MM.1S (cell line): ENCODE data around the gene SMIM29.

Experiments used
- DNase-seq: peaks from one replicate; pipeline ENCODE4 v3.0.0-alpha.2; 2015
- H2AFZ ChIP-seq: fragments of 300-600 bp; sonication (generic); 2 replicates; pipeline ENCODE4 v1.6.0; 2016; ENCODE audit warnings: antibody characterized with exemption, low read length
- H3F3A ChIP-seq: fragments of 300-600 bp; sonication (generic); 2 replicates; pipeline ENCODE4 v1.6.1; 2016; ENCODE audit warnings: mild to moderate bottlenecking, antibody characterized with exemption, low read length, moderate library complexity, mixed read lengths; ENCODE audit not compliant: insufficient read depth
- H3K27ac ChIP-seq: fragments of 300-600 bp; sonication (generic); 2 replicates; pipeline ENCODE4 v1.5.1; 2016; ENCODE audit warnings: mild to moderate bottlenecking, low read length
- H3K27me3 ChIP-seq: fragments of 300-600 bp; sonication (generic); replicated peaks from 2 replicates; pipeline ENCODE4 v1.6.0; 2016; ENCODE audit warnings: low read length; ENCODE audit not compliant: insufficient read depth
- H3K36me3 ChIP-seq: fragments of 300-600 bp; sonication (generic); replicated peaks from 2 replicates; pipeline ENCODE4 v1.6.1; 2016; ENCODE audit warnings: mild to moderate bottlenecking, low read length, mixed read lengths; ENCODE audit not compliant: insufficient read depth
- H3K4me1 ChIP-seq: fragments of 300-600 bp; sonication (generic); 2 replicates; pipeline ENCODE4 v1.6.1; 2016; ENCODE audit warnings: low read length, mixed read lengths
- H3K4me2 ChIP-seq: fragments of 300-600 bp; sonication (generic); 2 replicates; pipeline ENCODE4 v1.6.0; 2016; ENCODE audit warnings: low read depth, low read length
- H3K4me3 ChIP-seq: fragments of 300-600 bp; sonication (generic); 2 replicates; pipeline ENCODE4 v1.5.1; 2016; ENCODE audit warnings: low read length, mixed read lengths
- H3K79me2 ChIP-seq: fragments of 300-600 bp; sonication (generic); 2 replicates; pipeline ENCODE4 v1.6.1; 2016; ENCODE audit warnings: mixed run types, low read length, mixed read lengths
- H3K9ac ChIP-seq: fragments of 300-600 bp; sonication (generic); 2 replicates; pipeline ENCODE4 v1.6.1; 2016; ENCODE audit warnings: low read length, mixed read lengths
- H3K9me2 ChIP-seq: fragments of 300-600 bp; sonication (generic); replicated peaks from 2 replicates; pipeline ENCODE4 v1.6.1; 2016; ENCODE audit warnings: mild to moderate bottlenecking, low read length, mixed read lengths; ENCODE audit not compliant: insufficient read depth
- H3K9me3 ChIP-seq: fragments of 300-600 bp; sonication (generic); replicated peaks from 2 replicates; pipeline ENCODE4 v1.6.1; 2016; ENCODE audit warnings: mild to moderate bottlenecking, low read length, mixed read lengths; ENCODE audit not compliant: insufficient read depth
- H4K20me1 ChIP-seq: fragments of 300-600 bp; sonication (generic); 2 replicates; pipeline ENCODE4 v1.6.1; 2016; ENCODE audit warnings: mild to moderate bottlenecking, low read length, moderate library complexity, mixed read lengths; ENCODE audit not compliant: insufficient read depth
- CTCF ChIP-seq: fragments of 300-600 bp; sonication (generic); IDR thresholded peaks from 2 replicates; pipeline ENCODE4 v1.5.1; 2016; ENCODE audit warnings: antibody characterized with exemption, low read length, mixed read lengths
- EZH2 ChIP-seq: fragments of 300-600 bp; sonication (generic); optimal IDR thresholded peaks from 2 replicates; pipeline ENCODE3; 2017; ENCODE audit warnings: low read depth, mild to moderate bottlenecking, antibody characterized with exemption, low read length, mixed read lengths
- EZH2phosphoT487 ChIP-seq: fragments of 300-600 bp; sonication (generic); IDR thresholded peaks from 2 replicates; pipeline ENCODE4 v1.6.1; 2018; ENCODE audit warnings: antibody characterized with exemption, low read length

SMIM29 gene

GRCh38 chr6:34201455-34202107, 47.2 kb downstream of the SMIM29 start:
- DNase-seq: no peak
- no peak overlapping the region for H3K9ac ChIP-seq
- no peaks in the 10 kb centered on the region for H3K4me1 ChIP-seq

GRCh38 chr6:34200340-34200971, 48.4 kb downstream of the SMIM29 start:
- Histone ChIP-seq H3F3A (no peaks in the 10 kb centered on the region), H3K9me2 (no peaks in the 10 kb centered on the region), H2AFZ (no peak overlapping the region), H3K27ac (no peak overlapping the region), H3K9me3 (no peaks in the 10 kb centered on the region), H3K79me2 (no peaks in the 10 kb centered on the region), H3K4me1 (no peaks in the 10 kb centered on the region), H4K20me1 (no peaks in the 10 kb centered on the region), H3K4me2 (no peak overlapping the region), H3K4me3 (no peak overlapping the region), H3K27me3 (no peaks in the 10 kb centered on the region), H3K36me3 (no peaks in the 10 kb centered on the region), H3K9ac (no peak overlapping the region)
- no peak for DNase-seq
- no peak for TF ChIP-seq CTCF
- TF ChIP-seq EZH2phosphoT487: no peak
- no peak for TF ChIP-seq EZH2

More at GRCh38 chr6:34201455-34202107, 47.2 kb downstream of the SMIM29 start:
- Histone ChIP-seq H4K20me1 (no peaks in the 10 kb centered on the region), H3K4me2 (no peak overlapping the region), H3F3A (no peaks in the 10 kb centered on the region), H3K4me3 (no peak overlapping the region), H3K27me3 (no peaks in the 10 kb centered on the region), H3K9me2 (no peaks in the 10 kb centered on the region), H3K9me3 (no peaks in the 10 kb centered on the region), H3K36me3 (no peaks in the 10 kb centered on the region), H3K79me2 (no peaks in the 10 kb centered on the region), H2AFZ (no peak overlapping the region), H3K27ac (no peak overlapping the region)
- TF ChIP-seq EZH2phosphoT487 (no peak), EZH2 (no peak), CTCF (no peak)

- TF ChIP-seq EZH2phosphoT487 (no peak), CTCF (no peak), EZH2 (no peak)
- Histone ChIP-seq H3K9me2 (no peaks in the 10 kb centered on the region), H4K20me1 (no peaks in the 10 kb centered on the region), H3K4me3 (peak overlapping the region; percentile 77), H3K27me3 (no peaks in the 10 kb centered on the region), H2AFZ (peak overlapping the region; percentile 97), H3K27ac (no peak overlapping the region), H3K9ac (peak overlapping the region; percentile 59; the same call in 1 of the 2 replicates), H3K79me2 (no peaks in the 10 kb centered on the region), H3K36me3 (no peaks in the 10 kb centered on the region), H3F3A (no peaks in the 10 kb centered on the region), H3K4me1 (no peaks in the 10 kb centered on the region), H3K4me2 (peak overlapping the region; percentile 100), H3K9me3 (no peaks in the 10 kb centered on the region)
- DNase-seq: no peak
Measured at GRCh38 chr6:34196833-34197195, 52.0 kb downstream of the SMIM29 start.
